ENCODE measurements around the gene RSL1D1.
"Not testable (repeated sequence)": the region's sequence is repeated elsewhere in the genome, so short reads cannot be mapped to it uniquely, and the experiment has no call there.

The RSL1D1 gene

DNA sequence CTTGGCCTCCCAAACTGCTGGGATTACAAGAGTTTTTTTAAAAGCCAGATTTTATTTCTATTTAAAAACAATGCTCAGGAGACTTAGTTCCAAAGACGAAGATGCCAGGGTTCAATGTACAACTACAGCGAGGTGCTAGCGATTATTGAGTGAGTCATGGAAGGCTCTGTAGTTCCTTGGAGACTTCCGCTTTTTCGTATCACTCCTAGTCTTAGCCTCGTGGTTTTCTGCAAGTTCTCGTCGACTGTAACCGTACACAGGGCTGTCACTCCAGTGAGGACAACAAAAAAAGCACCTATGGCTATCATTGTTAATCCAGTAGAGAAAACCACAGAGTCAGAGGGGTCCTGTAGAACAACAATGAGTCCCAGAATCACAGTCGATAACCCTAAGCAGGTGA, 31.5 kb downstream of the RSL1D1 start:
- Histone ChIP-seq H3K4me3 (no peak overlapping the region), H3K36me3 (ENCODE audit: insufficient read depth, low read length) (no peaks in the 10 kb centered on the region), H3K9ac (ENCODE audit: insufficient read length) (no peak overlapping the region), H3K27ac (no peak overlapping the region), H3K9me3 (ENCODE audit: low read depth, low read length) (no peaks in the 10 kb centered on the region)
- no peak for TF ChIP-seq EZH2 (IDR thresholded peaks at IDR 0.05)
- TF ChIP-seq FOXP2 (optimal IDR thresholded peaks at IDR 0.05; ENCODE audit: control extremely low read depth, extremely low read length, insufficient read depth): no peak
- no peak for TF ChIP-seq POLR2AphosphoS5 (IDR thresholded peaks at IDR 0.05; ENCODE audit: borderline replicate concordance, low read depth, low read length)
- no peak for DNase-seq (ENCODE audit: low read depth, low spot score)

DNA sequence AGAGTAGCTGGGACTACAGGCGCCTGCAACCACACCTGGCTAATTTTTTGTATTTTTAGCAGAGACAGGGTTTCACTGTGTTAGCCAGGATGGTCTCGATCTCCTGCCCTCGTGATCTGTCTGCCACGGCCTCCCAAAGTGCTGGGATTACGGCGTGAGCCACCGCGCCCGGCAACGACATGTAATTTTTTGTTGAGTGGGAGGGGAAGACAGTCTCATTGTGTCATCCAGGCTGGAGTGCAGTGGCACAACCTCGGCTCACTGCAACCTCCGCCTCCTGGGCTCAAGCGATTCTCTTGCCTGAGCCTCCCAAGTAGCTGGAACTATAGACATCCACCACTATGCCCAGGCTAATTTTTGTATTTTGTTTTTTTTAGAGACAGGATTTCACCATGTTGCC, 32.4 kb downstream of the RSL1D1 start:
- not testable (repeated sequence) for H3K9me3 ChIP-seq (ENCODE audit: low read depth, low read length); DNase-seq (ENCODE audit: low read depth, low spot score); H3K36me3 ChIP-seq (ENCODE audit: insufficient read depth, low read length)

DNA sequence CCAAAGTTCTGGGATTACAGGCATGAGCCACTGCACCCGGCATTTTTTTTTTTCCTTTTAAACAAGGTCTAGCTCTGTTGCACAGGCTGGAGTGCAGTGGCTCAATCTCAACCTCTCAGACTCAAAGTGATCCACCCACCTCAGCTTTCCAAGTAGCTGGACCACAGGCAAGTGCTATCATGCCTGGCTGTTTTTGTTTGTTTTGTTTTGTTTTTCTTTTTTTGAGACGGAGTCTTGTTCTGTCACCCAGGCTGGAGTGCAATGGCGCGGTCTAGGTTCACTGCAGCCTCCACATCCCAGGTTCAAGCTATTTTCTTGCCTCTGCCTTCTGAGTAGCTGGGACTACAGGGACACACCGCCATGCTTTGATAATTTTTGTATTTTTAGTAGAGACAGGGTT, 35.2 kb downstream of the RSL1D1 start:
- H3K36me3 ChIP-seq (ENCODE audit: insufficient read depth, low read length): no peaks in the 10 kb centered on the region
- no peak overlapping the region for H3K4me3 ChIP-seq
- TF ChIP-seq POLR2AphosphoS5 (IDR thresholded peaks at IDR 0.05; ENCODE audit: borderline replicate concordance, low read depth, low read length) (no peak), FOXP2 (optimal IDR thresholded peaks at IDR 0.05; ENCODE audit: control extremely low read depth, extremely low read length, insufficient read depth) (no peak), EZH2 (IDR thresholded peaks at IDR 0.05) (no peak)
- no peaks in the 10 kb centered on the region for H3K9me3 ChIP-seq (ENCODE audit: low read depth, low read length)
- no peak for DNase-seq (ENCODE audit: low read depth, low spot score)
- H3K9ac ChIP-seq (ENCODE audit: insufficient read length): no peak overlapping the region
- no peak overlapping the region for H3K27ac ChIP-seq

More for the DNA sequence above, 32.4 kb downstream of the RSL1D1 start:
- not testable (repeated sequence) for H3K9ac ChIP-seq (ENCODE audit: insufficient read length); H3K4me3 ChIP-seq; H3K27ac ChIP-seq

DNA sequence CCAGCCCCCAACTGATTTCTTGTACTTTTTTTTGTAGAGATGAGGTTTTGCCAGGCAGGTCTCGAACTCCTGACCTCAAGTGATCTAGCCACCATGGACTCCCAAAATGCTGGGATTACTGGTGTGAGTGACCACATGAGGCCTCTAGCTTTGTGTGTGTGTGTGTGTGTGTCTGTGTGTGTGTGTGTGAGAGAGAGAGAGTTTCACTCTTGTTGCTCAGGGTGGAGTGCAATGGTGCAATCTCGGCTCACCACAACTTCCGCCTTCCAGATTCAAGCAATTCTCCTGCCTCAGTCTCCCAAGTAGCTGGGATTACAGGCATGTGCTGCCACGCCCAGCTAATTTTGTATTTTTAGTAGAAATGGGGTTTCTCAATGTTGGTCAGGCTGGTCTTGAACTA, 36.5 kb downstream of the RSL1D1 start:
- not testable (repeated sequence) for DNase-seq (ENCODE audit: low read depth, low spot score); H3K36me3 ChIP-seq (ENCODE audit: insufficient read depth, low read length); H3K4me3 ChIP-seq; H3K27ac ChIP-seq; H3K9ac ChIP-seq (ENCODE audit: insufficient read length); H3K9me3 ChIP-seq (ENCODE audit: low read depth, low read length)

DNA sequence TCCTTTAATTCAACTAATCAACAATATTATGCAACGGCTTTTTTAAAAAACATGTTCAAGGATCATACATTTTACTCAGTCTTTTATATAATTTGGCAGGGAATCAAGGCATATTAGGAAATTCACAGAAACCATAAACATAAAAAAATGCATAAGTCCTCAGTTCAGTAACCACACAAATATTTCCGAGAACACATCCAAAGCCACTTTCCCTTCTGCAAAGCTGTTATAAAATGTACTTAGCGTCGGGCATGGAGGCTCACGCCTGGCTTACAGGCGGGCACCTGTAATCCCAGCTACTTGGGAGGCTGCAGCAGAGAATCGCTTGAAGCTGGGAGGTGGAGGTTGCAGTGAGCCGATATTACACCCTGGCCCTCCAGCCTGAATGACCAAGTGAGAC, 44.6 kb downstream of the RSL1D1 start:
- H3K9ac ChIP-seq (ENCODE audit: insufficient read length): no peak overlapping the region
- TF ChIP-seq FOXP2 (optimal IDR thresholded peaks at IDR 0.05; ENCODE audit: control extremely low read depth, extremely low read length, insufficient read depth) (no peak), EZH2 (IDR thresholded peaks at IDR 0.05) (no peak), POLR2AphosphoS5 (IDR thresholded peaks at IDR 0.05; ENCODE audit: borderline replicate concordance, low read depth, low read length) (no peak)
- peak; percentile 70 for DNase-seq (ENCODE audit: low read depth, low spot score)
- H3K9me3 ChIP-seq (ENCODE audit: low read depth, low read length): no peaks in the 10 kb centered on the region
- H3K4me3 ChIP-seq: no peak overlapping the region
- peak overlapping the region; percentile 73; the same call in 1 of the 2 replicates for H3K27ac ChIP-seq
- H3K36me3 ChIP-seq (ENCODE audit: insufficient read depth, low read length): no peaks in the 10 kb centered on the region

DNA sequence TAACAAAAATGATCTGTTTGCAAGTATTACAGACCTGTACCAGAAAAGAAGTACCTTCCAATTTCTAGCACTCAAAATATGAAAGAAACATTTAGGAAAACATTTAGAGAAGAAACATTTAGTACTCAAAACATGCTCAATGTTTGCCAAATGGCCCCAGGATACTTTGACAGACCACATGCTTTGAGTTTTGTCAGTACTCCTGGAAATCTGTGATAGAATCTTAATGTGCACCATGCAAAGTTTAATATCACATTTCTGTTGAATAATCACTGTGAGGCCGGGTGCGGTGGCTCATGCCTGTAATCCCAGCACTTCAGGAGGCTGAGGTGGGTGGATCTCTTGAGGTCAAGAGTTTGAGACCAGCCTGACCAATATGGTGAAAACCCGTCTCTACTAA, 45.8 kb downstream of the RSL1D1 start:
- Histone ChIP-seq H3K27ac (no peak overlapping the region), H3K9ac (ENCODE audit: insufficient read length) (no peak overlapping the region), H3K36me3 (ENCODE audit: insufficient read depth, low read length) (no peaks in the 10 kb centered on the region), H3K4me3 (no peak overlapping the region), H3K9me3 (ENCODE audit: low read depth, low read length) (no peaks in the 10 kb centered on the region)
- TF ChIP-seq FOXP2 (optimal IDR thresholded peaks at IDR 0.05; ENCODE audit: control extremely low read depth, extremely low read length, insufficient read depth) (no peak), POLR2AphosphoS5 (IDR thresholded peaks at IDR 0.05; ENCODE audit: borderline replicate concordance, low read depth, low read length) (no peak), EZH2 (IDR thresholded peaks at IDR 0.05) (no peak)
- no peak for DNase-seq (ENCODE audit: low read depth, low spot score)

DNA sequence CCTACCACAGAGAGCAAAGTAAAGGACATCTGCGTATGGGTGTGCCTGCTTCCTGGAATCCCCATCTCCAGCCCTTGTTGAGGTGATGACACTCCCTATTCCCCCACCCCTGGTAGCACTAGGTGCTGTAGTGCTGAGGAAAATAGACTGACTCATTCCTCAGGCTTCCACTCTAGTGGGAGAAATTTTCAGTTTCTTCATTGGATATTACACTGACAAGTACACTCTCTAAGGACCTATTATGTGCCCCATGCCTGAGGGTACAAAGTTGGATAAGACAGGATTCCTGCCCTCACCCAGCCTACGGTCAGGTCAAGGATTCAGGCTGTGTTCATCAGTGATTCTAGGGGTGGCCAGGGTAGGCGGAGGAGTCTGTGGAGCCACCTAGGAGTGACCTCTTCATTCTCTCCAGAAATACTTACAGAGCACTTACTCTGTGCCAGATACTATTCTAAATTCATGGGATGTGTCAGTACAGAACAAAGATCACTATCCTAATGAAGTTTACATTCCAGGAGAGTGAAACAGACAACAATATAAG, 49.8 kb downstream of the RSL1D1 start:
- H3K9ac ChIP-seq (ENCODE audit: insufficient read length): no peak overlapping the region
- no peaks in the 10 kb centered on the region for H3K36me3 ChIP-seq (ENCODE audit: insufficient read depth, low read length)
- TF ChIP-seq EZH2 (IDR thresholded peaks at IDR 0.05) (no peak), POLR2AphosphoS5 (IDR thresholded peaks at IDR 0.05; ENCODE audit: borderline replicate concordance, low read depth, low read length) (no peak), FOXP2 (optimal IDR thresholded peaks at IDR 0.05; ENCODE audit: control extremely low read depth, extremely low read length, insufficient read depth) (no peak)
- DNase-seq (ENCODE audit: low read depth, low spot score): no peak
- no peak overlapping the region for H3K27ac ChIP-seq
- no peaks in the 10 kb centered on the region for H3K9me3 ChIP-seq (ENCODE audit: low read depth, low read length)
- H3K4me3 ChIP-seq: no peak overlapping the region

DNA sequence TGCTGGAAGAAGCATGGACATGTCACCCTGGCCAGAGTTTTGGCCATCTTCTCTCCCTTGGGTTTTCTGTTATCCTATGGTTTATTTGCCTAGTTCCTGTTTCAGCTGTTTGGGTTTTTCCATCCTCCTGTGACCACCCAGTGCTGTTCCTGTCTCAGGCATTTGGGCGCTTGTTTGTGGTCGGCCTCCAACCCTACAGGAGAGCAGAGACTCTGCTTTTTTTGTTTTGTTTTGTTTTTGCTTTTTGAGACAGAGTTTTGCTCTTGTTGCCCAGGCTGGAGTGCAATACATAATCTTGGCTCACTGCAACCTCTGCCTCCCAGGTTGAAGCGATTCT, 51.0 kb downstream of the RSL1D1 start:
- no peak for TF ChIP-seq POLR2AphosphoS5 (IDR thresholded peaks at IDR 0.05; ENCODE audit: borderline replicate concordance, low read depth, low read length)
- no peak for TF ChIP-seq EZH2 (IDR thresholded peaks at IDR 0.05)
- no peak for TF ChIP-seq FOXP2 (optimal IDR thresholded peaks at IDR 0.05; ENCODE audit: control extremely low read depth, extremely low read length, insufficient read depth)
- Histone ChIP-seq H3K4me3 (no peak overlapping the region), H3K9me3 (ENCODE audit: low read depth, low read length) (no peaks in the 10 kb centered on the region), H3K27ac (no peak overlapping the region), H3K36me3 (ENCODE audit: insufficient read depth, low read length) (peaks cover 8% of the 10 kb centered on the region; the same call in 1 of the 2 replicates), H3K9ac (ENCODE audit: insufficient read length) (no peak overlapping the region)
- DNase-seq (ENCODE audit: low read depth, low spot score): no peak

DNA sequence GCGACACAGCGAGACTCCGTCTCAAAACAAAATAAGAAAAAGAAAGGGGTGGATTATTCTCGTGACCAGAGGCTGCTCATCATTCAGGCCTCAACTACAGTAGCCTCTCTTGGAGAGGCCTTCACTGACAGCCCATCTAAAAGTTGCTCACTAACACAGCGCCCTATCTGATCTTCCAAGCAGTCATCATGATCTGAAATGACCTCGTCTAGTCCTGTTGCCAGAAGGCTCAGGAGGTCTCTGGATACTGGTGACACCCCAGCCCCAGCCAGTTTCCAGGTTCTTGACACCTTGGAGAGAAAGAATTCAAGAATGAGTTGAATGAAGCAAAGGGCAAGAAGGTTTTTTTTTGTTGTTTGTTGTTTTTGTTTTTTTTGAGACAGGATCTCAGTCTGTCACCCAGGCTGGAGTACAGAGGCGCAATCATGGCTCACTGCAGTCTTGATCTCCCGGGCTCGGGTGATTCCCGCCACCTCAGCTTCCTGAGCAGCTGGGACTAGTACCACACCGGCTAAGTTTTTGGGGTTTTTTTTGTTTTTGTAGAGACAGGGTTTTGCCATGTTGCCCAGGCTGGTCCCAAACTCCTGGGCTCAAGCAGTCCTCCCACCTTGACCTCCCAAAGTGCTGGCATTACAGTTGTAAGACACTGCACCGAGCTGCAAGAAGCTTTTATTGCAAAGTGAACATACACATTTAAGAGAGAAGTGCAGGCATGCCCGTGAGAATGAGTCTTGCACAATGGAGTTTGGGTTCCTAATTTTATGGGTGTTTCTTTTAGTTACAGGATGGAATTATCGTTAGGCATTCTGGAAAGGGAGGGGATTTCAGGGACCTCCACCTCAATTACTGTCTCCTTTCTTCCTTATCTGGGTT, 51.6 kb downstream of the RSL1D1 start:
- H3K9ac ChIP-seq (ENCODE audit: insufficient read length): no peak overlapping the region
- H3K9me3 ChIP-seq (ENCODE audit: low read depth, low read length): no peaks in the 10 kb centered on the region
- peaks cover 12% of the 10 kb centered on the region; the same call in 1 of the 2 replicates for H3K36me3 ChIP-seq (ENCODE audit: insufficient read depth, low read length)
- TF ChIP-seq FOXP2 (optimal IDR thresholded peaks at IDR 0.05; ENCODE audit: control extremely low read depth, extremely low read length, insufficient read depth) (no peak), POLR2AphosphoS5 (IDR thresholded peaks at IDR 0.05; ENCODE audit: borderline replicate concordance, low read depth, low read length) (no peak), EZH2 (IDR thresholded peaks at IDR 0.05) (no peak)
- no peak overlapping the region for H3K27ac ChIP-seq
- no peak overlapping the region for H3K4me3 ChIP-seq
- no peak for DNase-seq (ENCODE audit: low read depth, low spot score)
